PC-9 (cell line): ENCODE measurements around the gene MTREX.

Experiments
- EZH2 ChIP-seq: fragments of 200-600 bp; sonication (generic); IDR thresholded peaks from 2 replicates; pipeline ENCODE4 v1.8.0; 2017; ENCODE audit warnings: antibody characterized with exemption, low read depth
- TF ChIP-seq, protein P1 (sequence below): fragments of 200-600 bp; sonication (generic); conservative IDR thresholded peaks from 2 replicates; pipeline ENCODE4 v1.6.1; 2017; ENCODE audit warnings: mixed run types, antibody characterized with exemption, mild to moderate bottlenecking, moderate library complexity

DNA sequence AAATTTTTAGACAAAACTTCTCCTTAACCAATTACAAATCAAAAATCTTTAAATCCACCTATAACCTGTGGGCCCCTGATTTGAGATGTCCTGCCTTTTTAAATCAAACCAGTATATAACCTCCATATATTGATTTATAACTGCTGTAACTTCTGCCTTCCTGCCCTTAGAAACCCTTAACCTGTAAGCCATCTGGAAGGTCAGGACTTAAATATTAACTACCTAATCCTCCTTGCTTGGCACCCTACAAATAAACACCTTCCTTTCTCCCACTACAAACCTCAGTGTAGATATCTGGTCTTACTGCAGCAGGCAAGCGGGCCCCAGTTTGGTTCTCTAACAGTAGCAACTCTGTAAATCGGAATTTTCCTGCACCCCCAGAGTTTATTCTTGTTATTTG, 83.9 kb downstream of the MTREX start:
- TF ChIP-seq, protein P1, sequence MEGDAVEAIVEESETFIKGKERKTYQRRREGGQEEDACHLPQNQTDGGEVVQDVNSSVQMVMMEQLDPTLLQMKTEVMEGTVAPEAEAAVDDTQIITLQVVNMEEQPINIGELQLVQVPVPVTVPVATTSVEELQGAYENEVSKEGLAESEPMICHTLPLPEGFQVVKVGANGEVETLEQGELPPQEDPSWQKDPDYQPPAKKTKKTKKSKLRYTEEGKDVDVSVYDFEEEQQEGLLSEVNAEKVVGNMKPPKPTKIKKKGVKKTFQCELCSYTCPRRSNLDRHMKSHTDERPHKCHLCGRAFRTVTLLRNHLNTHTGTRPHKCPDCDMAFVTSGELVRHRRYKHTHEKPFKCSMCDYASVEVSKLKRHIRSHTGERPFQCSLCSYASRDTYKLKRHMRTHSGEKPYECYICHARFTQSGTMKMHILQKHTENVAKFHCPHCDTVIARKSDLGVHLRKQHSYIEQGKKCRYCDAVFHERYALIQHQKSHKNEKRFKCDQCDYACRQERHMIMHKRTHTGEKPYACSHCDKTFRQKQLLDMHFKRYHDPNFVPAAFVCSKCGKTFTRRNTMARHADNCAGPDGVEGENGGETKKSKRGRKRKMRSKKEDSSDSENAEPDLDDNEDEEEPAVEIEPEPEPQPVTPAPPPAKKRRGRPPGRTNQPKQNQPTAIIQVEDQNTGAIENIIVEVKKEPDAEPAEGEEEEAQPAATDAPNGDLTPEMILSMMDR: no peak
- no peak for TF ChIP-seq EZH2
